ENCODE results near the gene GNAL. TPM values are rescaled to one million over a fixed set of nuclear protein-coding genes. Genes with fewer than 3 reads are reported as not detected.
A peak's percentile ranks its signal among the peaks of the same experiment; 100 is the strongest.

Gene GNAL
- total RNA-seq, 1 experiment from 2014 or later, result 24.0 TPM

DNA sequence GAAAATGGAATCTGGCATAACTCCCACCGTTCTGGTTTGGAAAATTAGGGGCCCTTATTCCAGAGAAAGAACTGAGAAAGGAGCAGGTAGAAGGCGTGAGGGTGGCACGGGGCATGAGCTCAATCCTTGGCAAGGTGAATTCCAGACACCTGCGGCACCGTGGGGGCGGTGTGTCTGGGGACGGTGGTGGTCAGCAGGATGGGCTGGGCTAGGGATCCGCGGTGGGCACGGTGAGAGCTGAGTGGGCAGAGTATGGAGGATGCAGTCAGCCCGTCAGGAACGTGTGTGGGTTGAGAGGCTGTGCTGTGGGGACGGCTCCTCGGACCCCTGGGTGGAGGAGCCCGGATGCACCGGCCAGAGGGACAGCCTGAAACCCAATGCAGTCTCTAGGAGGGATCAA, 61.1 kb downstream of the GNAL start:
- DNase-seq, result no peak
- Mint-ChIP-seq H3K36me3 (ENCODE audit: insufficient read depth in 1 of 3, low read depth in 3 of 3) (peaks cover 0 to 7% (median 4%) of the 10 kb centered on the region in 3 experiments; a peak in 3 of 7 replicates), H3K9me3 (peaks cover 2 to 7% of the 10 kb centered on the region in 2 experiments; a peak in 3 of 5 replicates), H3K27ac (no peak overlapping the region), H3K27me3 (ENCODE audit: low read depth) (peaks cover 28% of the 10 kb centered on the region), H3K4me1 (peaks cover 17 to 23% of the 10 kb centered on the region in 2 experiments), H3K4me3 (peak overlapping the region; percentile 22 to 56; a peak in 2 of 5 replicates)
- no peaks in the 10 kb centered on the region; the same call in 1 of the 2 replicates for H3K27me3 ChIP-seq (ENCODE audit: insufficient read depth, low read length)
- no peaks in the 10 kb centered on the region for H3K4me1 ChIP-seq (ENCODE audit: insufficient read depth, low read length)
- H3K23ac ChIP-seq (ENCODE audit: insufficient read length, low read depth, low read length), result no peak overlapping the region
- no peak overlapping the region for H3T11ph ChIP-seq (ENCODE audit: low read length)
- H2AFZ ChIP-seq (ENCODE audit: low read length), result no peak overlapping the region
- H3K18ac ChIP-seq (ENCODE audit: insufficient read length, low read depth, low read length), result no peak overlapping the region
- no peak overlapping the region for H4K5ac ChIP-seq (ENCODE audit: insufficient read length, low read depth, low read length)
- no peak overlapping the region for H3K4me2 ChIP-seq (ENCODE audit: insufficient read depth, insufficient read length, low read length)
- H4K91ac ChIP-seq (ENCODE audit: insufficient read length, low read depth, low read length), result no peak overlapping the region
- H3K23me2 ChIP-seq (ENCODE audit: insufficient read length, low read depth, low read length, poor library complexity, severe bottlenecking), result peaks cover 10% of the 10 kb centered on the region
- no CpG with 5 or more reads among the region's 16 CpGs for WGBS (ENCODE audit: extremely low coverage, insufficient read length, low lambda C conversion rate)
- no peak overlapping the region for H3K27ac ChIP-seq (ENCODE audit: insufficient read length, low read depth, low read length)
- no peak overlapping the region for H2BK120ac ChIP-seq (ENCODE audit: low read depth, low read length, poor library complexity, severe bottlenecking)
- no peak overlapping the region for H3K56ac ChIP-seq (ENCODE audit: insufficient read length, low read depth, low read length)
- peaks cover 2% of the 10 kb centered on the region for H4K20me1 ChIP-seq (ENCODE audit: control insufficient read depth, insufficient read depth, insufficient read length)
- no peaks in the 10 kb centered on the region for H3K79me2 ChIP-seq (ENCODE audit: insufficient read depth, low read length)
- H3K9ac ChIP-seq (ENCODE audit: extremely low read depth, insufficient read length, low read length), result no peak overlapping the region
- no peak overlapping the region for H3K14ac ChIP-seq (ENCODE audit: insufficient read depth, low read length)
- H3K4ac ChIP-seq (ENCODE audit: low read depth, low read length), result no peak overlapping the region
- H2BK15ac ChIP-seq (ENCODE audit: low read depth, low read length), result no peak overlapping the region
- no peak overlapping the region for H2BK5ac ChIP-seq (ENCODE audit: insufficient read length, low read length)
- TF ChIP-seq, protein P1, sequence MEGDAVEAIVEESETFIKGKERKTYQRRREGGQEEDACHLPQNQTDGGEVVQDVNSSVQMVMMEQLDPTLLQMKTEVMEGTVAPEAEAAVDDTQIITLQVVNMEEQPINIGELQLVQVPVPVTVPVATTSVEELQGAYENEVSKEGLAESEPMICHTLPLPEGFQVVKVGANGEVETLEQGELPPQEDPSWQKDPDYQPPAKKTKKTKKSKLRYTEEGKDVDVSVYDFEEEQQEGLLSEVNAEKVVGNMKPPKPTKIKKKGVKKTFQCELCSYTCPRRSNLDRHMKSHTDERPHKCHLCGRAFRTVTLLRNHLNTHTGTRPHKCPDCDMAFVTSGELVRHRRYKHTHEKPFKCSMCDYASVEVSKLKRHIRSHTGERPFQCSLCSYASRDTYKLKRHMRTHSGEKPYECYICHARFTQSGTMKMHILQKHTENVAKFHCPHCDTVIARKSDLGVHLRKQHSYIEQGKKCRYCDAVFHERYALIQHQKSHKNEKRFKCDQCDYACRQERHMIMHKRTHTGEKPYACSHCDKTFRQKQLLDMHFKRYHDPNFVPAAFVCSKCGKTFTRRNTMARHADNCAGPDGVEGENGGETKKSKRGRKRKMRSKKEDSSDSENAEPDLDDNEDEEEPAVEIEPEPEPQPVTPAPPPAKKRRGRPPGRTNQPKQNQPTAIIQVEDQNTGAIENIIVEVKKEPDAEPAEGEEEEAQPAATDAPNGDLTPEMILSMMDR (conservative IDR thresholded peaks at IDR 0.05), result no peak
- no peaks in the 10 kb centered on the region for H3K79me1 ChIP-seq (ENCODE audit: insufficient read depth, low read depth, low read length, poor library complexity, severe bottlenecking)
- H3K9me3 ChIP-seq (ENCODE audit: control insufficient read depth, low read depth, low read length), result no peaks in the 10 kb centered on the region
- H4K8ac ChIP-seq (replicated peaks; ENCODE audit: insufficient read length, low read depth, low read length), result no peak overlapping the region
- no peak overlapping the region for H2AK5ac ChIP-seq (ENCODE audit: insufficient read length, low read length)
- no peak overlapping the region for H2BK12ac ChIP-seq (ENCODE audit: insufficient read length, low read depth, low read length)
- no peak overlapping the region for H2BK20ac ChIP-seq (ENCODE audit: low read depth, low read length, poor library complexity, severe bottlenecking)
